HK-2 (cell line): ENCODE measurements around the gene ITGA2.

Experiments
- DNase-seq: peaks from one replicate; pipeline ENCODE4 v3.0.0-alpha.2; 2018; ENCODE audit not compliant: unreplicated experiment

ITGA2 gene

DNA sequence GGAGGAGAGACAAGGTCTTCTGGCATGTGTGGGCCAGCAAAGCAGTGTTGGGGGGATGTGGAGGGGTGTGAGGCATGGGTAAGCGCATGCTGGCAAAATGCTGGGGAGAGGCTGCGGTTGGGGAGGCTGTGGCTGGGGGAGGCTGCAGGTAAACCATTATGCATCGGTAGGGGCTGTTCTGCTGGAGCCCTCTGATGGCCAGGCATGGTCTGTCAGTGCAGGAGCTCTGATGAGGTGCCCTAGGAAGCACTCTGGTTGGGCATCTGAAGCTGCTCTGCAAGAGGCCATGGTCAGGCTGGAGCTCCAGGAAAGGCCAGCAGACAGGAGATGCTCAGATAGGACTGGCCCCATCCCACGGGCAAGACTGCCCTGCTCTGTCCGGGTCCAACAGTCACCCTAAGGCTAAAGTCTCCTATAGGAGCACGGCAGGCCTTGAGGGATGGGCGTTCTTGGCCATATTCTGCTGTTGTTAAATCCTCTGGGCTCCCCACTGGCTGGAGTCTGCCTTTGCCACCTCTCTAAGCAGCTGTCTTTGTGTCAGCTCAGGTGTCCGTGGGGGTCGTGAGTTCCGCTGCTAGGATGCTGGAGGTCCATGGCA, 28.7 kb downstream of the ITGA2 start:
- DNase-seq, result no peak

DNA sequence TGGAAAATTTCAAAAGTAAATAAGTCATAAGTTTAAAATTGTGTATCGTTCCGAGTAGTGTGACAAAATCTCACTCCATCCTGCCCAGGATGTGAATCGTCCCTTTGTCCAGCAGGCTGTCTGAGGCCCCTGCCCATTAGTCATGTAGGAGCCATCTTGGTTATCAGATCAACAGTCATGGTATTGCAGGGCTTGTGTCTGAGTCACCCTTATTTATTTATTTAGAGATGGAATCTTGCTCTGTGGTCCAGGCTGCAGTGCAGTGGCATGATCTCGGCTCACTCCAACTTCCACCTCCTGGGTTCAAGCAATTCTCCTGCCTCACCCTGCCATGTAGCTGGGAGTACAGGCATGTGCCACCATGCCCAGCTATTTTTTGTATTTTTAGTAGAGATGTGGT, 30.2 kb downstream of the ITGA2 start:
- no peak for DNase-seq

DNA sequence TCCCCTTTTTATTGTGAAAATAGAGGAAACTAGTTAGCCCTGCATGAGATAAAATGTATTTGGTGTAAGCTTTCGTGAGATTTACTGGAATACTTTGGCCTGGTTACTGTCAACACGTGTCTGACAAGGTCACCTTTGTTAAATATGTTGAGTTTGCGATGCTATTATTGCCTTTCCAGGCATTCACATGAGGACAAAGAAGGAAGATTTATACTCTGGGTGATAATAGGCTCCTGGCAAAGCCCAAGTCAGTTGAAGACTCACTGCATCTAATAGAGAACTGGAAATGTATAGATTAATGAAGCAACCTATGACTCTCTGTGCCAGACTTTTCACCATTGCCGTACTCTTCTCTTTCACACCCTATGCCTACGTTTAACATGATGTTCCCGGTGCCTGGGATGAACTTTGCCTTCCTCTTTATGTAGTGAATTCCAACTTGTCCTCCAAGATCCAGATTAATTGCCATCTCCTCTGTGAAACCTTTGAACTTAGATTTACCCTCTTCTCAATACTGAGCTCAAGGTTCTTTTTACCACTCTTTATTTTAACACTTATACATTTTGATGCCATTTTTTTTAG, 33.9 kb downstream of the ITGA2 start:
- no peak for DNase-seq

DNA sequence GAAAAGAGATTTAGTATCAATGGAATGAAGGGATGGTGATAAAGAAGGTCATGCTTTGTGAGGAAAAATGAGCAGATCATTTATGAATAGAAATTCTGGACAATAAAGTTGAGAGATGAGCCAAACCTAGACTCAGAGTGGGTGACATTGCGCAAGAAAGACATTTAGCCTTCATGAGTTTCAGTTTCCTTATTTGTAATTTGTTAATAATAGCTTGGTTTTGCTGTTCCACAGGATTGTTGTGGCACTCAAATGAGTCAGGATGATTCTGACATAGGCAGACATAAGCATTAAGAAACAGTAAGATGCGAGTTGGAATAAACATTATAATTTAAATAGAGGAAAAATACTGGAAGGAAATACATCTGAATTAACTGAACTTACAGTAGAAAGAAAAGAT, 34.8 kb downstream of the ITGA2 start:
- DNase-seq, result no peak

DNA sequence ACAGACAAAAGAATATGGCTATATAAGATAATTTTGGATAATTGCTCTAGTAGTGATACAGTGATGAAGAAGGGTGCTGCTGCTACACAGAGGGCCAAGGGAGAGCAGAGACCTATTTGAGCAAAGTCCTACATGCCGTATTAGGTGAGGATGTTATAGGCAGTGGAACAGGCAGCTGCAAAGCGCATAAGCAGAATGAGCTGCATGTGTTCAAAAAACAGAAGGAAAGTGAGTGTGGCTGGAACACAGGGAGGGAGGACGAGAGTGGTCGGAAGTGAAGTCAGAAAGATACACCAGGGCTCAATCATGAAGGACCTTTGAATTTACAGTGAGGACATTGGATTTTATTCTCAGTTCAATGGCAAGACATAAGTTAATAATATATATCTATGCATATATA, 35.4 kb downstream of the ITGA2 start:
- no peak for DNase-seq

DNA sequence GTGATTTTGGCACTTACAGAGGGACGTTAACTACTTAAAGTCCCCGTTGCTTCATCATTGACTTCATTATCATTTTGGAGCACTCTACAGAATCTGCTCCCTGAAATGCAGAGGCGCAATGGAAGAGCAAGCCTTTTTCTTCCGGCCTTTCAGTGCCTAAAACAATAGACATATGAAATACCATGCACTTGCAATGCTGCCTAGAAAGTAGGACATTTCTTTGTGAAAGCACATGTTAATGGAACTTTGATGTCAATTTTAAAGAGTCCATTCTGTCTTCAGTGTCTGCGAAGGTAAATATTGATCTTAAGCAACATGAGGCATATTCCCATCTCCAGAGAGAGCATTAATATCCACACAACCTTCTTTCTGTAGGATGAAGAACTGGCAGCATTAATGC, 36.3 kb downstream of the ITGA2 start:
- no peak for DNase-seq

DNA sequence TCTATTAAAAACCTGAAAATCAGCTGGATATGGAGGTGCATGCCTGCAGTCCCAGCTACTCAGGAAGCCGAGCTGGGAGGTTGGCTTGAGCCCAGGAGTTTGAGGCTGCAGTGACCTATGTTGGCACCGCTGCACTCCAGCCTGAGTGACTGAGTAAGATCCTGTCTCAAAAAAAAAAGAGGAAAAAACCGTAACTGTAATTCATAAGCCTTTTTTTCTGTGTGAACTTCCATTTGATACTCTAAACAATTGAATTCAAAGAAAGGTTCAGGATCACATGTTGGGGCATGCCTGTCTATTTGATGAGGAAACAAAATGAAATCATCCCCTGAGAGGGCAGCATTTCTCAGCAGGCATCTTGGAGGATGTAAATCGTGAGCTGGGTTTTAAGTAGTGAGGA, 38.8 kb downstream of the ITGA2 start:
- no peak for DNase-seq

DNA sequence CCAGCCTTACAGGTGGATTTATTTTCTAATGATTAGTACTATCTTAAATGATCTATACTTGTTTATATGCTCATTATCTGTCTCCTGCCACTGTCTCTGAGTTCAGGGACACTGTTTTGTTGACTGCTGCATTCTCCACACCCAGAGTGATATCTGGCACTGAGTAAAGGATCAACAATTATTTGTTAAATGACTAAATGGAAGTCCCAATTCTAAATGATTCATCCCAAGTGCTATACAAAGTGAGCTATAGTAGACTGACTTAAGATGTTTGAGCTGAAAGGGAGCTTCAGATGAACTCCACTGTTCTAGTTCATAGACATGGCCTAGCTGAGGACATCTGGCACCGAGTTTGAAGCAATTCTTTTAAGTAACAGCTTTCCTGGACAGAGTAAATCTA, 40.5 kb downstream of the ITGA2 start:
- no peak for DNase-seq

DNA sequence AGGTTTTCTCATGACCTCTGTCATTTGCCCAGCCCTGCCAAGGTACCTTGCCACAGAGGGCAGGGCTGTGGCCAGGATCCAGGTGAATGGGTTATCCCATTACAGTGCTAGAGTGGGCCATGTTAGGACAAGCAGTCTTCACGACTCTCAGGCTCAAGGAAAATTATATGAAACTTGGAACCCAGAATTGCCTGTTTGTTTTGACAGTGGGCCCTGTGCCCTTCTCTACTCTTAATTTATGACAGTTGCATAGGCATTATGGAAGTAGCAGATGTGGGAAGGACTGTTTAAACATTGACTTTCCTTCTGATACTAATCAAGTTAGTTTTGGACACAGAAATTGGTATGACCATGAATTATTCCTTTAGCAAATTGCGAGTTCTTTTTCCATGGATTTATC, 41.7 kb downstream of the ITGA2 start:
- DNase-seq, result no peak

DNA sequence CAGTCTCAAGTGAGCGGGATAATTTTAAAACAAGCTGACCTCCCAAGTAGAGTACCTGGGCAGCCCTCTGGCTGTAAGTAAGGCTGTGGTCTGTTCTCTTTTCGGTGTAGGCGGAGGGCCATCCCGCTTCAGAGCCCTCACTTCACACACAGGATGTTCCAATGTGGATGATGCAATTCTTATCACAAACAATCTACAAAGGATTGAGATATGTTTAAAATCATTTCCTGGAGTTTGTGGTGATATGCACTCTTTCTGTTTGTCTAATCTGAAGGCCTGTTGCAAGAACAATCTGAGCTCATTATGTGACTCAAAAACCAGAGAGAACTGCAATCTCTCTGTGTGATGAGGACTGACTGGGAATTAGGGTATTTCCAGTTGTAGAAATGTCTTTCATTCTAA, 42.5 kb downstream of the ITGA2 start:
- DNase-seq, result no peak

DNA sequence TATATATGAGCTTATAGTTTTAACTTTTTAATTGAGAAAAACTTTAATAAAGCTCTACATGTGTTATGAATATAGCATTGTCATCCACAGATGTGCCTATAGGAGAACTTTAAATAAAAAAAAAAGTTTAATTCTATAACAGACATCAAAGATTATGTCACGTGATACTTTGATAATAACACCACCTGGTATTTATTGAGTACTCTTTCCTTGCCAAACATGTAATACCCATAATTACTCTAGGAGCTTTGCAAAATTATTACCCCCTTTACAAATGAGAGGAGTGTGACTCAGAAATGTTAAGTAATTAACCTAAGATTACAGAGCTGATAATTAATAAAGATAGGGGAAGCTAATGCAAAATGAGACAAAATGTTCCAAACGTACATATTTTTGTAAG, 43.0 kb downstream of the ITGA2 start:
- DNase-seq, result no peak

DNA sequence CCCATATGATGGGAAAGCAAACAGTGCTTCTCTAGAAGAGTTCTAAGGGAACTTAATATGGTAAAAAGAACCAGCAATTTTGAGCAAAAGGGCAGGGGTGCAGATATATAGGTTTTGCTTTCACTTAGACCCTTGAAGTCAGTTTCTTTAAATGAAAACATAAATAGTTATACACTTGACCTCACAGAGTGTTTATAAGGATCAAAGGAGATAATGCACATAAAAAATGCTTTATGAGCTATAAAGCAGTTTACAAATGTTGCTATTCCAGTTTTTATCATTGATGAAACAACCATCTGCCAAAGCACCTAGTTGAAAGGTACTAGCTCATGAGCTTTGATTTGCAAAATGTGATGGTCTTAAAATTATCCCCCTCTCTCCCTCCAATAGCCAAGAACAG, 45.7 kb downstream of the ITGA2 start:
- no peak for DNase-seq

DNA sequence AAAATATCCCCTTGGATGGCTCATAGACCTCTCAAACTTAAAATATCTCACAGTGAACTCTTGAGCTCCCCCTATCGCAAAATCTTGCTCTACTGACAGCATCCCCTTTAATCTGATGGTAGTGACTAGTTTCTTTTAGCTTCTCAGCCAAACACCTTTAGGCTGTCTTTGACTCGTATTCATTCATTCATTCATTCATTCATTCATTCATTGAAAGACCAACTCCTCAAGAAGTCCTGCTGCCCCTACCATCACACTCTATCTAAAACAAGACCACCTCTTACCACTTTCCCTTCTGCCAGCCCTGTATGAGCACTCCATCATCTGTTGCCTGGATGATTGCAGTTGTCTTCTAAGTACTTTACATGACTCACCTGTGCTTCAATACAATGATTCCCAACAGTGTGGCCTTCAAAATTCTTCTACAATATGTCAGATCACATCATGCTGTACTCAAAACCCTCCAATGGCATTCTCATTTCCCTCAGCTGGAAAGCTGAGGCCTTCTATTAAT, 46.8 kb downstream of the ITGA2 start:
- no peak for DNase-seq

DNA sequence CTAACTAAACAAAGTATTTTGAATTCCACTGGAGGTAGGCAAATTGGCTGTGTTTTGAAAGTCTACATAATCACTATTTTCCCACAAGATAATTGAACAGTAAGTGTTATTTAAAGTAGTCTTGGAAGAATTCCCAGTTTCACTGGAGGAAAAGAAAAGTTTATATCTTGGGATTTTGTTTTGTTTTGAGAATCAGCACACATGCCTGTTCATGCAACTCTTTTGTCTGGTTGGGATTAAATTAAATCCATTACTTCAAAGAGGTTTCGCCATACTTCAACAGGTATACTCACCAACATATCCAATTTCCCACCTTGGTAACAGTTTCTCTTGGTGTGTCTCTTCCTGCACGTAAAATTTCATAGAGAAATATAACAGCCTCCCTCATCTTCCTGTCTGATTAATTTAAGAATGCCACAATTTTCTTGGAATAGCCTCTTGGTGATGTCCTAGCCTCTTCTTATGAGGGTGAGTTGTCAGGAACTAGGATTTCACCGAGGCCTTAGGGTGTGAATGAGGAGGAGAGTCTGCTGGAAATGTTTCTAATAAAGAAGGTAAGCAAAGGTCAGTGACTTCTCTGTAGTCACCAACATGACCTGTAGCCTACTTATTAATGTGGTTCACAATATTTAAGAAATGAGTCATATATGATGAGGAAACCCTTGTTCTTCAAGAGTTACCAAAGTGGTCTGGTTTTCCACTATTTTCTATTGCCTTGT, 48.1 kb downstream of the ITGA2 start:
- DNase-seq, result no peak

DNA sequence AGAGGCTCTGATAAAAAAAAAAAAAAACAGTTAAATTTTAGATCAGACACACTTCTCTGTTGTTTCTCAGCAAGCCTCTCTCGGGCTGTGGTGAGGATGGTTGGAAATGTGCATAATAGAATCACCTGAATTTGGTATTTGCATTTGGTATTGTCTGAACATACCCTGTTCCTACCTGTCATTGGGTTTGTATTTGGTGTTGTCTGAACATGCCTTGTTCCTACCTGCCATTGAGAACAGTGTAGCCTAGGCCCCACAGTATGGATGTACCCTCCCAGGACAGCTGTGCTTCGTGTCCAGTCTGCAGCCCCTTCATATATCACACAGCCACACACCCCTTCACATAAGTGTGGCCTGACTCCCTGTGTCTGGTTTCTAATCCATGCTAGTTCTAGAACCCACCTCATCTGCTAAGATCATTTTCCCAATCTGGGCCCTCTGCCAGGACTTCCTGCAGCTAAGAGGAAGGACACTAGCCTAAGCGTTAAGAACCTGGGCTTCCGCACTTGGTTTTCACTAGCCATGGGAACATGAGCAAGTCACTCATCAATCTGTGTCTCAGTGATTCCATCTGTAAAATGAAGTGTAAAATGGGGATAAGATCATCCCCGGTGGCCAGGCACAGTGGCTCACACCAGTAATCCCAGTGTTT, 49.2 kb downstream of the ITGA2 start:
- DNase-seq, result no peak

DNA sequence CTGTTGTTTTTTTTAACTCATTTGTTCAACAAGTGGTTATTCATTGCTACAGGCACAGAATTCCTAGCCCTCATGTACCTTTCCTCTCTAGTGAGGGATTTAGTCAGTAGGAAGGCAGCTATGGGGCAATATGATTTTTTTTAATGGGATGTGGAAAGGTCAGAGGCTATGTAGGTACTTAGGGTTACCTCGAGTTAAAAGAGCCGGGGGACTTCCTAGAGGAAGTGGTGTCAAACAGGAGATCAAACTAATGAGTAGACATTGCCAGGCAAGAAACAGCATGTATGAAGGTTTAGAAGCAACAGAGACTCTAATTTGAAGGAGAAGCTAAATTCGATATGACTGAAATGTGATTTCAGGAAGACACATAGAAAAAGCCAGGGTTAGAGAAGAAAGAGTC, 50.7 kb downstream of the ITGA2 start:
- no peak for DNase-seq

DNA sequence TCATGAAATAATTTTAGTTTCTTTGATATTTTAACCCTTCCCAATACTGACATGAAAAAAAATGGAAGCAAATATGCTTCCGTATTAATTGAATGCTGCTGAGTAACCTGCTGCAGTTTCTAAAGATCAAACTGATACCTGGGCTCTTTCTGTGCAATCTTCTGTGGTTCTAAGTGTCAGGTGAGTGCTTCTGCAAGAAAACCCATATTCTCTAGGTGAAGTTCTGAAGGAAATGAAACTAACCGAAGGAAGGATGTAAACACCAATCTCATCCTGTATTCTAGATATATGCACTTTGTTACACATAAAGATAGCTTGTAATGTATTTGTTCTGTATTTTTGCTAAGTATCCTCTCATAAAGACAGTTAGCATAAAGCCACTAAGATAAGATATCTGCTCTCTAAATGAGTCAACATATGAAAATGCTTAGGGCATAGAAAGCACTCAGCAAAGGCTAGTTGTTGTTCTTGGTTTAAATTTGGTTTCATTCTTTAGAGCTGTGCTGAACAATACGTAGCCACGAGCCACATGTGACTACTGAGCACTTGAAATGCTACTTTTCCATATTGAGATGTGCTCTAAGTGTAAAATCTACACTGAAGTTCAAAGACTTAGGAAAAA, 52.0 kb downstream of the ITGA2 start:
- no peak for DNase-seq

DNA sequence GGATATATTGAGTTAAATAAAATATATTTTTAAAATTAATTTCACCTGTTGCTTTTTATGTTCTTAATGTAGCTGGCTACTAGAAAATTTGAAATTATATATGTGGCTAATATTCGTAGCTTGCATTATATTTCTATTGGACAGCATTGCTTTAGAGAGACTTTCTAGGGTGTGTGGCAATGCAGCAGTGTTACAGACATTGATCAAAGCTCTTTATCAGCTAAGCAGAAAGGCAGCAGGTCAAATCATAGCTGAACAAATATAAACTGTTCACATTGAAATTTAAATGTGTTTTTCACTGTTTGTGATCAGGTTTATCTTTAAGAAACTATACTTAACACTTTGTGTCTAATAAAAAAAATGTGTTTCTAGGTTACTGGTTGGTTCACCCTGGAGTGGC, 52.6 kb downstream of the ITGA2 start:
- DNase-seq, result no peak

DNA sequence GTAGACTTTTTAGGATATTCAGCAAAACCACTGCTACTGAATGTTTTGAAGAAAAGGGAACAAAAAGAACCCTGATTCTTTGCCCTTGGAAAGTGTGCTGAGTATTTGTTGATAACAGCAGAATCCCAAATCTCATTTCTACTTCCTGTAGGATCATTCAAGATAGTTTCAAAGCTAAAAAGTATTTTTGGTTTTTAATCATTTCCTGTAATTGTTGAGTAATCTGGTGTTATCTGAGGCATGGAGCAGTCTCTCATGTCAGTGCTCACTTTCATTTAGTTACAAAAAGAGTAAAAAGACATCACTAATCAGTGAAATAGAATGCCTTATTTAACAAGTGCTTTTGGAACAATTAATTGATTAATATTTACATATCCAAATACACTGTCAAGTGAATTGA, 56.1 kb downstream of the ITGA2 start:
- no peak for DNase-seq

DNA sequence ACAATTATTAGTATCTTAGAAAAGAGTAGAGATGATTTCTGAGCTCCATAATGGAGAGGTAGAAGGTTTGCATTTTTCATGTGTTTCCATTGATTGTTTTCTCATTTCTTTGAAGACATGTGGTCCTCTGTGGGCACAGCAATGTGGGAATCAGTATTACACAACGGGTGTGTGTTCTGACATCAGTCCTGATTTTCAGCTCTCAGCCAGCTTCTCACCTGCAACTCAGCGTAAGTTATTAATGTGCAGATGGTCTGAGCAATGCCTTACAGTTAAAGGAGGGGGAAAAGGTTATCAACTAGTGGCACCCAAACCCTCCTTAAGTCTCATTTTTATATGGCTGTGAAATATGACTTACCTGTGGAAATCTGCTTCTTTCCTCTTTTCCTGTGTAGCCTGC, 59.1 kb downstream of the ITGA2 start:
- no peak for DNase-seq

DNA sequence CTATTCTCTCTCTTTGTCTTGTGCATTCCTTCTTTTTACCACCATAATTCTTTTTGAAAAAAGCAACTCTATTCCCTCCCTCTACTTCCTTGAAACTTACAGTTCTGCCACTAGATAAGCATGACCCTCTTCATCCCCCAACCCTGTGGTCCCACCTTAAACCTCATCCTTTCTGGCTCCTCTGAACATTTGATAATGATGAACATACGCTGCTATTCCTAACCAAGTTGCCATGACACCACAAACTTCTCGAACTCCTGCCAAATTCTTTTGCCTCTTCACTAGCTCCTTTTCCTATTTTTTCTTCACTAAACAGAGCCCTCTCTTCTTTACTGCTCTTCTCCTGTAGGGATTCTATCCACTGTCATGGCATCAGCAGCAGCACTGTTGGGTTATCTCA, 63.3 kb downstream of the ITGA2 start:
- no peak for DNase-seq

DNA sequence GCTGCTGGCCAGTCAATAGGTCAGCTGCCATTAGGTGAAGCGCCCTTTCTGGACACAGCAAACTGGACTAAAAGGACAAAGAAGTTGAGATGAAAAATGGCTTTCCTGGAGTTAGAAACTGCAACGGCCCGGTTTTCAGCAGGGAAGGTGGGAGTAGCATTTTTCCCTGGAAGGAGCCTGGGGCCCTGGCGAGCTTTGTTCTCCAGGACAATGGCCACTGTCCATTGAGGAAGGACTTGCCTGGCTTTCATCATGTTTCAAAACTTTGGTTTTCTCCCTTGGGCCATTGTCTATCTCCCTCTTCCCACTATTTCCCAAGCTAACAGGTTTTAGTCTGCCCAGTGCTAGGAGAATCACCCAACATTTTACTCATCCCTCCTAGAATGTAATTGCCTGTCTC, 64.2 kb downstream of the ITGA2 start:
- DNase-seq, result no peak

DNA sequence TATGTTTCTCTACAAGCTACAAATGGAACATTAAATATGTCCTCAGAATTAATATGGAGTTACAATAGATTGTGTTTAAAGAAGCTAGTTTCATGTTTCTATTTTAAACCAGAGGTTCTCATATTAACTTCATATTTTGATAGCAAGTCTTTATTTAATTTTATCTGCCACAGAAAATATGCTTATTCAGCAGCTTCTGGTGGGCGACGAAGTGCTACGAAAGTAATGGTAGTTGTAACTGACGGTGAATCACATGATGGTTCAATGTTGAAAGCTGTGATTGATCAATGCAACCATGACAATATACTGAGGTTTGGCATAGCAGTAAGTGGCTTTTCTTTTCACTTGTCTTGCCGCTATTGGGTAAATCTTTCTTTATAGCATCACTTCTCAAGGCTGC, 66.2 kb downstream of the ITGA2 start:
- no peak for DNase-seq
